Fibroblast of upper back skin (primary cell): ENCODE results near the gene SART3.
"Not testable (repeated sequence)": the region's sequence is repeated elsewhere in the genome, so short reads cannot be mapped to it uniquely, and the experiment has no call there.

Experiments used
- DNase-seq: peaks from one replicate; pipeline ENCODE4 v3.0.0-alpha.2; 2013

Gene SART3

GRCh38 chr12:108561852-108562347, 927 bp upstream of the SART3 start:
- DNase-seq = no peak

GRCh38 chr12:108560321-108560721, 652 bp downstream of the SART3 start:
- peak; percentile 37 for DNase-seq

- no peak for DNase-seq
These were observed 1.2 kb downstream of the SART3 start for GRCh38 chr12:108559748-108560147.

GRCh38 chr12:108559007-108559655, 1.8 kb downstream of the SART3 start:
- no peak for DNase-seq

GRCh38 chr12:108555383-108555782, 5.6 kb downstream of the SART3 start:
- DNase-seq = not testable (repeated sequence)

GRCh38 chr12:108553799-108554198, 7.2 kb downstream of the SART3 start:
- no peak for DNase-seq

GRCh38 chr12:108551535-108551934, 9.4 kb downstream of the SART3 start:
- DNase-seq = peak; percentile 79

GRCh38 chr12:108548954-108549521, 11.9 kb downstream of the SART3 start:
- DNase-seq = no peak

- no peak for DNase-seq
These were observed 13.3 kb downstream of the SART3 start for GRCh38 chr12:108547686-108548085.

GRCh38 chr12:108543652-108544051, 17.3 kb downstream of the SART3 start:
- DNase-seq = peak; percentile 31

- peak; percentile 28 for DNase-seq
These were observed 18.7 kb downstream of the SART3 start for GRCh38 chr12:108542320-108542719.

GRCh38 chr12:108538616-108539195, 22.3 kb downstream of the SART3 start:
- DNase-seq = no peak

GRCh38 chr12:108538146-108538545, 22.8 kb downstream of the SART3 start:
- DNase-seq = no peak

GRCh38 chr12:108531929-108532848, 28.8 kb downstream of the SART3 start:
- peak; percentile 71 for DNase-seq

- DNase-seq = peak; percentile 56
These were observed 30.8 kb downstream of the SART3 start for GRCh38 chr12:108530161-108530560.

GRCh38 chr12:108527166-108527496, 33.8 kb downstream of the SART3 start:
- DNase-seq = no peak

- DNase-seq = peak; percentile 57
These were observed 34.3 kb downstream of the SART3 start for GRCh38 chr12:108526482-108527165.

GRCh38 chr12:108525681-108526080, 35.3 kb downstream of the SART3 start:
- DNase-seq = peak; percentile 41

- no peak for DNase-seq
These were observed 37.6 kb downstream of the SART3 start for GRCh38 chr12:108523365-108523764.

GRCh38 chr12:108519558-108519957, 41.4 kb downstream of the SART3 start:
- no peak for DNase-seq

GRCh38 chr12:108518716-108519496, 42.1 kb downstream of the SART3 start:
- no peak for DNase-seq
